ENCODE results near the gene SCGB1D2.
"Not testable (repeated sequence)": the region's sequence is repeated elsewhere in the genome, so short reads cannot be mapped to it uniquely, and the experiment has no call there.

SCGB1D2 gene

DNA sequence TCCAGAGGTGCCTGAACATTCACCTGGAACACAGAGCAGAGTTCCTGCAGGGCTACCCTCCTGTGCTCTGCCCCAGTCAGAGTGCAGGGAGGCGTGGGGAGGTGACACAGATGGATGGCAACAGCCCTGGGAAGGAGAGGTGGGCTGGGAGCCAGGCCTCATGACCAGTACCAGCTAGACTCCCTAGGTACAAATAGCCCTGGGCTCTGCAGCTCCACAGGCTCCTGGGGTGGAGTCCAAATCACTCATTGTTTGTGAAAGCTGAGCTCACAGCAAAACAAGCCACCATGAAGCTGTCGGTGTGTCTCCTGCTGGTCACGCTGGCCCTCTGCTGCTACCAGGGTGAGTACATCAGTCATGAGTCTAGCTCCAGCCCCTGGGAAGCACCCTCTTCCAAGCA lies at the start of gene SCGB1D2:
SCGB1D2 (plus strand) TSS at position 219 of the 400 bp plus-strand sequence; CDS start at position 288, 69 bp downstream.
- DNase-seq (ENCODE audit: low read depth in 2 of 2) = no peak

- no peak for DNase-seq (ENCODE audit: low read depth in 2 of 2)
These were observed 48.1 kb upstream of the SCGB1D2 start for GRCh38 chr11:62193952-62194351.

DNA sequence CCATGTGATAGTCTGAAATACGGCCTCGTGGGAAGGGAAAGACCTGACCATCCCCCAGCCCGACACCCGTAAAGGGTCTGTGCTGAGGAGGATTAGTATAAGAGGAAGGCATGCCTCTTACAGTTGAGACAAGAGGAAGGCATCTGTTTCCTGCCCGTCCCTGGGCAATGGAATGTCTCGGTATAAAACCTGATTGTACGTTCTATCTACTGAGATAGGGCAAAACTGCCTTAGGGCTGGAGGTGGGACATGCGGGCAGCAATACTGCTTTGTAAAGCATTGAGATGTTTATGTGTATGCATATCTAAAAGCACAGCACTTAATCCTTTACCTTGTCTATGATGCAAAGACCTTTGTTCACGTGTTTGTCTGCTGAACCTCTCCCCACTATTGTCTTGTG lies 47.0 kb upstream of the SCGB1D2 start:
- DNase-seq (ENCODE audit: low read depth in 2 of 2) = not testable (repeated sequence)

GRCh38 chr11:62195945-62196344 lies 46.1 kb upstream of the SCGB1D2 start:
- no peak for DNase-seq (ENCODE audit: low read depth in 2 of 2)

GRCh38 chr11:62197400-62197799 lies 44.6 kb upstream of the SCGB1D2 start:
- DNase-seq (ENCODE audit: low read depth in 2 of 2) = not testable (repeated sequence)

DNA sequence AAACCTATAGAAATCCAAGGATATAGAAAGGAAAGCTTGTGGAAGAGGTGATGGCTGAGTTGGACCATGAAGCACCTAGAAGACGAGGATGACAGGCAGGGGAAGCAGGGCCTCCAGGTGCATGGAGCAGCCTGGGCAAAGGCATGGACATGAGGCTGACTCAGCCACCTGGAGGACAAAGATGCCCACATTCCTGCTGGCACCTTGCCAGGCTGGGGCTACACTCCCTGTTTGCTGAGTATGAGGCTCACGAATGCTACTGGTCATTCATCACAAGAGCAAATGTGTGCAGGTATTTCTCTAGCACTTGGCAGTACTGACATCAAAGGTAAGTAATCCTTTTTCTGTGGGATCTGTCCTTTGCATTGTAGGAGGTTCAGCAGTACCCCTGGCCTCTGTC lies 40.7 kb upstream of the SCGB1D2 start:
- no peak for DNase-seq (ENCODE audit: low read depth in 2 of 2)

GRCh38 chr11:62202910-62203309 lies 39.1 kb upstream of the SCGB1D2 start:
- DNase-seq (ENCODE audit: low read depth in 2 of 2) = no peak

DNA sequence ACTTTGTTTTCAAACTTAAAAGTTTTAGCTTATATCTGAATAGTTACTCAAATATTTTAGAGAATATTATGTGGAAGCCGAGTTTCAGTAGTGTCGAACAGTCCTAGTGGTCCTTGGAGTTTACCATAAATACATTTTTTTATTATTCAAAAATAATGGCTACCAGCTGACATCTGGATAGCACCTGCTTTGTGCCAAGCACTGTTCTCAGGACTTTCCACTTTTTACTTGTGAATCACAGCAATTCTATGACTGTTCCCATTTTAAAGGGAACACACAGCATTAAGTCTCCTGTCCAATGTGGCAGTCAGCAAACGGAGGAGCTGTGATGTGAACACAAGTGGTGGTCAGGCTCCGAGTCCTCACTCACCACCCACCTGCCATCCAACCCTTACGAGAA lies 37.6 kb upstream of the SCGB1D2 start:
- no peak for DNase-seq (ENCODE audit: low read depth in 2 of 2)

DNA sequence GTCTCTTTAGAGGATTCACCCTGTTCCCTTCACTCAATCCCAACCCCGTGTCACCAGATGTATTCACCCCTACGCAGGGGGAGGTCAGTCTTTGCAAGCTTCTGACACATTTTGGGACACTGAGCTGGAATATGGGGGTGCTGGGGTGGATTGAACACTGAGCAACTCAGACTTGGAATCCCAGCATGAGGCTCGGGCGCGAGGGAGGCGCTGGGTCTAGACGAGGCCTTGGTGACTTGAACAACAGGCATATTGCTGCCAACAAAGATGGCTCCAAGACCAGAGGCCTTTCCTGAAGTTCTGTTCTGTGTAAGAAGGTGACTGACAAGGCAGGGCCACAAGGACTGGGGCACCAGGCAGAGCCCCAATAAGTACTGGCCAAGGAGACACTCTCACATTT lies 36.6 kb upstream of the SCGB1D2 start:
- DNase-seq (ENCODE audit: low read depth in 2 of 2) = no peak

- not testable (repeated sequence) for DNase-seq (ENCODE audit: low read depth in 2 of 2)
These were observed 35.6 kb upstream of the SCGB1D2 start for GRCh38 chr11:62206276-62207066.

- no peak for DNase-seq (ENCODE audit: low read depth in 2 of 2)
These were observed 33.3 kb upstream of the SCGB1D2 start for GRCh38 chr11:62208785-62209144.

- DNase-seq (ENCODE audit: low read depth in 2 of 2) = no peak
These were observed 24.8 kb upstream of the SCGB1D2 start for GRCh38 chr11:62217191-62217748.

DNA sequence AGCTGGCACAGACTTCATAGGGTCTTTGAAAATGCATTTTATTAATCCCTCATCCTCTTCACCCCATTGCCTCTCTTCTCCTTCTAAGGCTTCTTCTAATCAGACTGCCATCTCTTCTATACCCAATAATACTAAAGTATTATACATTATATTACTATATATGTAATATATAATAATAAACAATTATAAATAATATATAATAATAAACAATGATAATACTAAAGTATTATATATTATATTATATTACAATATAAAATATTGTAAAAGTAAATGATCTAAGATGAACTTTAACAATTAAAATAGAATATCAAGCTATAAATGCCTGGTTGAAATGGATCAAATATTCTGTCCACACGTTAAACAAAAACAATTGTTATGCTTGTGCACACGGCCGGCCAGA lies 20.5 kb upstream of the SCGB1D2 start:
- no peak for DNase-seq (ENCODE audit: low read depth in 2 of 2)

GRCh38 chr11:62223095-62223494 lies 18.9 kb upstream of the SCGB1D2 start:
- DNase-seq (ENCODE audit: low read depth in 2 of 2) = no peak

GRCh38 chr11:62233730-62234129 lies 8.3 kb upstream of the SCGB1D2 start:
- DNase-seq (ENCODE audit: low read depth in 2 of 2) = no peak

DNA sequence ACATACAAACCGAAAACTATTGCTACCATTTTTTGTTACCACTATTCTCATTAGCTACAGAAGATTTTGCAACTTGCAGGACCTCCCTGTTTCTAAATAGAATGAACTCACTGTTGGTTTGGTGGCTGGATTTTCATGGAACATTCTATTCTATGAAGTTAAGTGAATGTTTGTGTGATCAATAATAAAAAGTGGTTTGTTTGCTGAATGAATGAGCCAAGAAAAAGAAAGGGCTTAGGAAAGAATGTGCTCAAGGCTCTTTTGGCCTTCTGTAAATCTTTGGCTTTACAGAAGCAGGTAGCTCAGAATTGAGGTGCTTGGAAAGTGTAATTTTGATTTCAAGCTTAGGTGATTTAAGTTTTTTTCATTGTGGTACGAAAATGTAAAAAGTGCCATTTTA lies 5.9 kb upstream of the SCGB1D2 start:
- no peak for DNase-seq (ENCODE audit: low read depth in 2 of 2)

- DNase-seq (ENCODE audit: low read depth in 2 of 2) = no peak
These were observed 4.5 kb upstream of the SCGB1D2 start for GRCh38 chr11:62237499-62237898.

GRCh38 chr11:62238151-62238550 lies 3.9 kb upstream of the SCGB1D2 start:
- no peak for DNase-seq (ENCODE audit: low read depth in 2 of 2)

- DNase-seq (ENCODE audit: low read depth in 2 of 2) = no peak
These were observed 944 bp upstream of the SCGB1D2 start for GRCh38 chr11:62241095-62241494.

DNA sequence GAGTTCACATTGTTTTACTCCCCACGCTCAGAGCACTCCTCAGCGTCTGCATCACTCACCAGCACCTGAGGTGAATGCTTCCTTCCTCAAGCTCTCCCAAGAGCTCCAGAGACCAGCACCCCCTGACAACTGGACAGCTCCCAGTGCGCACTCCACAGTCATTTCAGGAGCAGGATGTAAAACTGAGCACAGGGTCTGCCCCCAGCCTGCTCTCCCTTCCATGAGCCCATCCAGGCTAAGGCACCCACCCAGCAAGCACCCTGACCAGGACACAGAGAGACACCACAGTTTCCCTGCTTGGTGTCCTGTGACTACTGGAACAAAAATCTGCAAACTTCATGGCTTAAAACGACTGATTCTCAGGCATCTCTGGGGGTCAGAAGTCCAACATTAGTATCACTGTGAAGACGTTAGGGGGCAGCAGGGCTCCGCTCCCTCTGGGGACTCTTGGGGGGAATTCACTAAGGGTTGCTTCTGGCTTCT lies 3.3 kb downstream of the SCGB1D2 start:
- no peak for DNase-seq (ENCODE audit: low read depth in 2 of 2)

- no peak for DNase-seq (ENCODE audit: low read depth in 2 of 2)
These were observed 9.7 kb downstream of the SCGB1D2 start for GRCh38 chr11:62251698-62252097.

DNA sequence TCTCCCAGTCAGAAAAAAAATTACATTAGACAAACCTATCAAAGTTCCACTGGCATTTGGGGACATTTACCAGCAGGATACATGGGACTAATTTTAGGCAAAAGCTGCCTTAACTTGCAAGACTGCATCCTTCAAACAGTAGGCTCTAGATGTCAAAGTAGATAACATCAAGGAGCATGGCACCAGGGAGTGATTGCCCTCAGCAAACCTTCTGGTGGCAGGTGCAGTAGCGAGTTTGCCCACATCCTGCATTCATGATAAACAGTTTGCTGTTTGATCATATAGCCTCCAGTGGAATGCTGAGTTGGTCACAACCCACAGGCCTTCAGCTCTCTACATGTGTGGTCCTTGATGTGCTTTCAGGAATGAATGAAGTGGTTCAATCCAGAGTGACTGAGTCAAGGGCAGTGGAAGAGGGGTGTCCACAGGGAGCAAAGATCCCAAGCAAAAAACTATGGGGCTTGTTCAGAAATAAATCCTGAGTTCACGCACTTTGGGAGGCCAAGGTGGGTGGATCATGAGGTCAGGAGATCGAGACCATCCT lies 12.0 kb downstream of the SCGB1D2 start:
- no peak for DNase-seq (ENCODE audit: low read depth in 2 of 2)

GRCh38 chr11:62256281-62256680 lies 14.2 kb downstream of the SCGB1D2 start:
- DNase-seq (ENCODE audit: low read depth in 2 of 2) = no peak

All from stimulated activated CD4-positive, alpha-beta T cell treated with anti-CD3 and anti-CD28 coated beads, Interleukin-15, amount 100 ng/mL, for 48 hours (primary cell).